Ishikawa (cell line): ENCODE data around the gene POC1B.

Source experiments
- CEBPB ChIP-seq: IDR thresholded peaks from 2 replicates; pipeline ENCODE4 v1.6.1; 2012
- EGR1 ChIP-seq: IDR thresholded peaks from 2 replicates; pipeline ENCODE4 v1.6.1; 2012
- EP300 ChIP-seq: IDR thresholded peaks from 2 replicates; pipeline ENCODE4 v1.6.1; 2012; ENCODE audit warnings: borderline replicate concordance
- FOXM1 ChIP-seq: IDR thresholded peaks from 2 replicates; pipeline ENCODE4 v1.6.1; 2012; ENCODE audit warnings: low read depth, borderline replicate concordance
- NFIC ChIP-seq: IDR thresholded peaks from 2 replicates; pipeline ENCODE4 v1.6.1; 2012
- RAD21 ChIP-seq: IDR thresholded peaks from 2 replicates; pipeline ENCODE4 v1.6.1; 2012; ENCODE audit warnings: low read depth
- TAF1 ChIP-seq: IDR thresholded peaks from 2 replicates; pipeline ENCODE4 v1.6.1; 2012; ENCODE audit warnings: low read depth, mild to moderate bottlenecking
- TCF12 ChIP-seq: IDR thresholded peaks from 2 replicates; pipeline ENCODE4 v1.6.1; 2012; ENCODE audit warnings: low read depth
- YY1 ChIP-seq: IDR thresholded peaks from 2 replicates; pipeline ENCODE4 v1.6.1; 2012; ENCODE audit warnings: low read depth
- ZBTB7A ChIP-seq: IDR thresholded peaks from 2 replicates; pipeline ENCODE4 v1.6.1; 2012; ENCODE audit warnings: low read depth
- TF ChIP-seq, protein P1 (sequence below): IDR thresholded peaks from 2 replicates; pipeline ENCODE4 v1.6.1; 2012; ENCODE audit warnings: low read depth, mild to moderate bottlenecking
- TF ChIP-seq, protein P2 (sequence below): IDR thresholded peaks from 2 replicates; pipeline ENCODE4 v1.6.1; 2012
- TF ChIP-seq, protein P3 (sequence below): IDR thresholded peaks from 2 replicates; pipeline ENCODE4 v1.6.1; 2012

DNA sequence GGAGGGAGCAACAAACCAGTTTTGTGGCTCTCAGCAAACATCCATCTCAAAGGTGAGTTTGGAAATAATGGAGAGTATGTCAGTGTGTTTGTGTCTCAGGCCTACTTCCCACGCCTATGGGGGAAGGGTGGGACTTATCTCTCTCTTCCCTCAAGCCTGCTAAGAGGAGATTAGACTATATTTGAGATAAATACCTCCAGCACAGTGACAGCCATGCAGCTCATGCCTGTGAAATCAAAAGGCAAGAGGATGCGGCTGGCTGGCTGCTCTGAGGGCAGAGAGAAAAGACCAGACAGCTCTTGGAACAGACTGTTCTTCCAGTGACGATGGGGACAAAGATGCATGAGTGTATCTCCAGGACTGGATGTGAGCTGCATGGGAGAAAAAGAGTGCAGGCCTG, 14.7 kb upstream of the POC1B start:
- TF ChIP-seq RAD21, result no peak
- no peak for TF ChIP-seq FOXM1
- TF ChIP-seq EGR1, result no peak
- TF ChIP-seq ZBTB7A, result no peak
- no peak for TF ChIP-seq EP300
- TF ChIP-seq NFIC, result no peak
- TF ChIP-seq, protein P1, sequence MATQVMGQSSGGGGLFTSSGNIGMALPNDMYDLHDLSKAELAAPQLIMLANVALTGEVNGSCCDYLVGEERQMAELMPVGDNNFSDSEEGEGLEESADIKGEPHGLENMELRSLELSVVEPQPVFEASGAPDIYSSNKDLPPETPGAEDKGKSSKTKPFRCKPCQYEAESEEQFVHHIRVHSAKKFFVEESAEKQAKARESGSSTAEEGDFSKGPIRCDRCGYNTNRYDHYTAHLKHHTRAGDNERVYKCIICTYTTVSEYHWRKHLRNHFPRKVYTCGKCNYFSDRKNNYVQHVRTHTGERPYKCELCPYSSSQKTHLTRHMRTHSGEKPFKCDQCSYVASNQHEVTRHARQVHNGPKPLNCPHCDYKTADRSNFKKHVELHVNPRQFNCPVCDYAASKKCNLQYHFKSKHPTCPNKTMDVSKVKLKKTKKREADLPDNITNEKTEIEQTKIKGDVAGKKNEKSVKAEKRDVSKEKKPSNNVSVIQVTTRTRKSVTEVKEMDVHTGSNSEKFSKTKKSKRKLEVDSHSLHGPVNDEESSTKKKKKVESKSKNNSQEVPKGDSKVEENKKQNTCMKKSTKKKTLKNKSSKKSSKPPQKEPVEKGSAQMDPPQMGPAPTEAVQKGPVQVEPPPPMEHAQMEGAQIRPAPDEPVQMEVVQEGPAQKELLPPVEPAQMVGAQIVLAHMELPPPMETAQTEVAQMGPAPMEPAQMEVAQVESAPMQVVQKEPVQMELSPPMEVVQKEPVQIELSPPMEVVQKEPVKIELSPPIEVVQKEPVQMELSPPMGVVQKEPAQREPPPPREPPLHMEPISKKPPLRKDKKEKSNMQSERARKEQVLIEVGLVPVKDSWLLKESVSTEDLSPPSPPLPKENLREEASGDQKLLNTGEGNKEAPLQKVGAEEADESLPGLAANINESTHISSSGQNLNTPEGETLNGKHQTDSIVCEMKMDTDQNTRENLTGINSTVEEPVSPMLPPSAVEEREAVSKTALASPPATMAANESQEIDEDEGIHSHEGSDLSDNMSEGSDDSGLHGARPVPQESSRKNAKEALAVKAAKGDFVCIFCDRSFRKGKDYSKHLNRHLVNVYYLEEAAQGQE, result no peak
- TF ChIP-seq TAF1, result no peak
- TF ChIP-seq, protein P2, sequence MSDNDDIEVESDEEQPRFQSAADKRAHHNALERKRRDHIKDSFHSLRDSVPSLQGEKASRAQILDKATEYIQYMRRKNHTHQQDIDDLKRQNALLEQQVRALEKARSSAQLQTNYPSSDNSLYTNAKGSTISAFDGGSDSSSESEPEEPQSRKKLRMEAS, result no peak
- TF ChIP-seq YY1, result no peak
- TF ChIP-seq CEBPB, result no peak
- TF ChIP-seq, protein P3, sequence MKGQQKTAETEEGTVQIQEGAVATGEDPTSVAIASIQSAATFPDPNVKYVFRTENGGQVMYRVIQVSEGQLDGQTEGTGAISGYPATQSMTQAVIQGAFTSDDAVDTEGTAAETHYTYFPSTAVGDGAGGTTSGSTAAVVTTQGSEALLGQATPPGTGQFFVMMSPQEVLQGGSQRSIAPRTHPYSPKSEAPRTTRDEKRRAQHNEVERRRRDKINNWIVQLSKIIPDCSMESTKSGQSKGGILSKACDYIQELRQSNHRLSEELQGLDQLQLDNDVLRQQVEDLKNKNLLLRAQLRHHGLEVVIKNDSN, result no peak
- TF ChIP-seq TCF12, result no peak
